Stimulated activated CD8-positive, alpha-beta memory T cell treated with anti-CD3 and anti-CD28 coated beads, Interleukin-15, amount 100 ng/mL, for 24 hours (primary cell): ENCODE data around the gene PKN3.
"Not testable (repeated sequence)": the region's sequence is repeated elsewhere in the genome, so short reads cannot be mapped to it uniquely, and the experiment has no call there.

Experiments
- DNase-seq: peaks from one replicate; pipeline ENCODE4 v3.0.0-alpha.2; 2020; ENCODE audit warnings: low read depth

The PKN3 gene

DNA sequence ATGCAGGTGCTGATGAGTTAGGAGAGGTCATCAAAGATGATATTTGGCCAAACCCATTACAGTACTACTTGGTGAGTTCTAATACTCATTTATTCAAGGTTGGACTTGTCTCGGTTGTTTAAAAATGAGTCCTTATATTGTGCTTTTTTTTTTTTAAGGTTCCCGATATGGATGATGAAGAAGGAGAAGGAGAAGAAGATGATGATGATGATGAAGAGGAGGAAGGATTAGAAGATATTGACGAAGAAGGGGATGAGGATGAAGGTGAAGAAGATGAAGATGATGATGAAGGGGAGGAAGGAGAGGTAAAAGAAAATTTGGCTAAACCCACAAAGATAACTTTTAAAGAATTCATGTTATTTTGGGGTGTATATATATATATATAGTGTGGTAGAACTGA lies 8.6 kb upstream of the PKN3 start:
- not testable (repeated sequence) for DNase-seq

DNA sequence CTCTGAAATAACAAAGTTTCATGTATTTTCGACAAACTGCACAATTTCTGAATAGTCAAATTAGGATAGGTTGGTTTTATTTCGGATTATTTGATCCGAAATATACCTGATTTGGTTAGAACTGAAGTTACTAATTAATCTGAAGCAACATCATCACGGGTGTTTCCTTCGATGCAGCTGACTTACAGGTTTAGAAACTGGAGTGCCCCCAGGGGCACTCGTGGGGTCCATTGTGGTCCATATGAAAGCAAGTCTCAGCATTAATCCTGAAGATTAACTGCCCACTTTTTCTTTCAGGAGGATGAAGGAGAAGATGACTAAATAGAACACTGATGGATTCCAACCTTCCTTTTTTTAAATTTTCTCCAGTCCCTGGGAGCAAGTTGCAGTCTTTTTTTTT lies 8.0 kb upstream of the PKN3 start:
- DNase-seq: no peak

DNA sequence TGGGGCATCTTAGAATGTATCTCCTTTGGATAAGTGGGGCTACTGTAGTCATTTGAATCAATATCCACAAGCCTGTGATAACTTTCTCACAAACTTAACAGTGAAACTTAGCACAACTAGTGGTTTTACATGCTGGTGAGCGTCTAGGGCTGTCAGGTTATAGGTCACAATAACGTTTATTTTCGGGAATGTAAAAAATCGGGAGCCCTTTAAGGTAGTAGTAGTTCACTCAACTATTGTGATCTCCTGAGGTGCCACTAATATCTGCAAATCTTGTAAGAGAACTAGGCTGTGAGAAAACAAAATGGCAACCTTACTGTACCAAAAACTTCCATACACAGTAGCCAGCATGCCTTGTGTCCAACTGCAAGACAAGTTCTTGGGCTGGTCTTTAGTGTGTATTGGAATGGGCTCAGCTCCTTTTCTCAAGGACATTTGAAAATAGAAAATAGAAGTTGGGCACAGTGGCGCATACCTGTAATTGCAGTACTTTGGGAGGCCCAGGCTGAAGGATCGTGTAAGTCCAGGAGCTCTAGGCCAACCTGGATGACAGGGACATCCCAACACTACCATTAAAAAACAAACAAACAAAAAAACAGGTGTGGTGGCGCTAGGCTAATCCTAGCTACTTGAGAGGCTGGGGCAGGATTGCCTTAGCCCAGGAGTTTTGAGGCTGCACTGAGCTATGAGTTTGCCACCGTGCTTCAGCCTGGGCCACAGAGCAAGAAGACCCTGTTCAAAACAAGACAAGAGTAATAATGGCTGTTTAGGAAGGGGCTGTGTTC lies 5.2 kb upstream of the PKN3 start:
- no peak for DNase-seq

DNA sequence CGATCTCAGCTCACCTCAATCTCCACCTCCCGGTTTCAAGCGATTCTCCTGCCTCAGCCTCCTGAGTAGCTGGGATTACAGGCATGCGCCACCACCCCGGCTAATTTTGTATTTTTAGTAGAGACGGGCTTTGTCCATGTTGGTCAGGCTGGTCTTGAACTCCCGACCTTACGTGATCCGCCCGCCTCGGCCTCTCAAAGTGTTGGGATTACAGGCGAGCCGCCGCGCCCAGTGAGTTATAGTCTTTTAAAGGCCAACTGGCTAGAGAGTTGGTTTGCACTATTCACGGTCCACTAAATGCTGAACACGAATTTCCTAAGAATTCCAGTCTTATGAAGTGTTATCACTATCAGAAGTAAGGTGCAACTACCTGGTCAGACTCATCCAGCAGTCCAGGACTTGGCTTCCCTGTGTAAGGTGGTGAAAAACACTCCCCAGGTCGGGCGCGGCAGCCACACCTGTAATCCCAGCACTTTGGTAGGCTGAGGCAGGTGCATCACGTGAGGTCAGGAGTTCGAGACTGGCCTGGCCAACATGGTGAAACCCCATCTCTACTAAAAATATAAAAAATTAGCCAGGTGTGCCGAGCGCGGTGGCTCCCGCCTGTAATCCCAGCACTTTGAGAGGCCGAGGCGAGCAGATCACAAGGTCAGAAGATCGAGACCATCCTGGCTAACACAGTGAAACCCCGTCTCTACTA lies 3.1 kb upstream of the PKN3 start:
- DNase-seq: not testable (repeated sequence)

DNA sequence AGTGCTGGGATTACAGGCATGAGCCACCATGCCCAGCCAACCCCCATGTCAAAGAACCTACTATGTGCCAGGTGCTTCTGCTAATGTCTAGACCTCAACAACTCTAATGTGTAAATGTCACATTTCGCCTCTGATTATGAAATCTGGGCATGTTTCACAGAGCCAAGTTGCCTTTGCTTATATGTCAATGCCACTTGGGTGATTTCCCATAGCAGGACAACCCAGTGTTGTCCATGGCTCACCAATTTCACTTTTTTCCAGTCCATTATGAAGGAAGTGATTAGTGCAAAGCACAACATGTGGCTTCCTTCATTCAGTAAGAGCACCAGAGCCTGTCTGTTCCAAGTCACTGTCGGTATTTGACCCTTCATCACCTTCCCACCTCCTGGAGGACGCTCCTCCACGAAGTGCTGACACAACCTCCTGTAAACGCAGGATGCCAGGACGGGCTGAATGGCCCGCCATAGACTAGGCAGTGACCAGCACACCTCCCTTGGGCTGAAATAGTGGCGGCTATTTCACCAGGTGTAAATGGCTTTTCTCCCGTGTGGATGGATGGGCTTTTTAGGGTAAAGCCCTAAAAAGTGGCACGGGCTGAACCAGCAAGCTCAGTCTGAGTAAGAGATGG lies 962 bp upstream of the PKN3 start:
- no peak for DNase-seq

DNA sequence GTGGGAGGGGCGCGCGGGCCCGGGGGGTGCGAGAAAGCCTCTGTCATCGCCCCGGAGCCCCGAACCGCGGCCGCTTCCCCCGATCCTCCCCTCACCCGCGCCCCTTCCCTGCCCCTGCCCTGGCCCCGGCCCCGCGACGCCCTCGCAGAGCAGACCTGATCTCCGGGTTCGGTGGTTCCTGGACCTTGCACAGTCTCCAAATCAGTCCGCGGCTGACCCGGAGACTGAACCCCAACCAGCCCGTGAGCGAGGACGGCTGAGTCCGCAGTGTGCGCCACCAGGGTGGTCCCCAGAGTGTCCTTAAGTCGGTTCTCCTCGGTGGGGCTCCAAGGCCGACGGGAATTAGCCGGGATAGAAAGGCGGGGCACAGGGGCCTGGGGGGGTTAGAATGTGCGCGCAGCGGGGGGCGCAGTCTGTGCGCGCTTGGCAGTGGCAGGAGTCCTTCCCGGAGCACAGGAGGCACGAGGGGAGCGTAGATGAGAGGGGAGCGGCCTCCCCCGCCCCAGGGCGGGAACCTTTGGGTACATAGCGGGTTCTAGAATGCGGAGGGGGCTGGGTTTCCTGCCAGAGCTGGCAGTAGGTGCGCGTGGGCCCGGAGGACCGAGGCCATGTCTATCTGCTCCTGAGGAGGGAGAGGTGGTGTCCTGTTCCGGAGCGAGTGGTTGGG lies 779 bp downstream of the PKN3 start:
- DNase-seq: no peak

DNA sequence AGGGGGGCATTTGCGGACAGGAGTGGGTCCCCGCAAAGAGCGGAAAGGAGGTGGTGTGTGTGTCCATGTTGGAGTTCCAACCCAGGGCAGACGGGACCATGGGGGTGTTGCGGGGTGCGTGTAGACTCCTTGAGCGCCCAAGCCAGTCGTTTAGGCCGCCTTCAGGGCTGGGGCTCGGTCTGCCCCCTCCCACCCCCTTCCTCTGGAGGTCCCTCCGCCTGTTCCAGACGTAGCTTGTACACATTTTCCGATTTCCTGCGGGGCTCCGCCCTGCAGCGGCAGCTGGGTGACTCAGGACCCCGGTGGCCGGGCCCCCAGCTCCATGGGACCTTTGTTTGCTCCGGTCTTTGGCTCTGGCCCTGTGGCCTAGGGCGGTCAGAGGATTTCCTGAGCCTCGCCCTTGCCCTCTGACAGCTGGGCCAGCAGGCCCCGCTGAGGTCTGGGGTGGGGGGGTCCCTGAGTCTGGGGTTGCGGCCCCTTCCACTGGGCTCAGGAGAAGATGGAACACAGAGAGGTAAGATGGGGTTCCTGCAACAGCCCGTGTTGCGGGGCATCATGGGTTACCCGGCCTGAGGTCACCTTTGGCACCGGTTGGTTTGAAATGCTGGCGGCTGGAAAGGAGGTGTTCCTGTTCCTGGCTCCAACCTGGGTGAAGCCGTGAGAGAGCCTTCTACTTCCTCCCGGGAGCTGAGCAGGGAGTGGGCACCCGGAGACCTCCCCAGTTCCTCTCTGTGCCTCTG lies 1.5 kb downstream of the PKN3 start:
- no peak for DNase-seq

DNA sequence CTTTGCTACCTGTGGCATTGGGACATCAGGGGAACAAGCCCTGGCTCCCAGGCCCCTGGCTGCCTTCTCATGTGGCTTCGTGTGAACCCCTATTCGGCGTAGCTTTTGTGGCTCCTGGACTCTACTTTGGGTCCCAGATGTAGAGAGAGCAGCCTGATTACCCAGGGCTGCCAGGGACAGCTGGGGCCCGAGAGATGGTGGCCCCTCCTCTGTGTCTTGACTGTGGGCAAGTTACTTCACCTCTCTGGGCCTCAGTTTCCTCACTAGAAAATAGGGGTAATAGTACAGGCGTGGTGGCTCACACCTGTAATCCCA lies 2.0 kb downstream of the PKN3 start:
- DNase-seq: no peak

DNA sequence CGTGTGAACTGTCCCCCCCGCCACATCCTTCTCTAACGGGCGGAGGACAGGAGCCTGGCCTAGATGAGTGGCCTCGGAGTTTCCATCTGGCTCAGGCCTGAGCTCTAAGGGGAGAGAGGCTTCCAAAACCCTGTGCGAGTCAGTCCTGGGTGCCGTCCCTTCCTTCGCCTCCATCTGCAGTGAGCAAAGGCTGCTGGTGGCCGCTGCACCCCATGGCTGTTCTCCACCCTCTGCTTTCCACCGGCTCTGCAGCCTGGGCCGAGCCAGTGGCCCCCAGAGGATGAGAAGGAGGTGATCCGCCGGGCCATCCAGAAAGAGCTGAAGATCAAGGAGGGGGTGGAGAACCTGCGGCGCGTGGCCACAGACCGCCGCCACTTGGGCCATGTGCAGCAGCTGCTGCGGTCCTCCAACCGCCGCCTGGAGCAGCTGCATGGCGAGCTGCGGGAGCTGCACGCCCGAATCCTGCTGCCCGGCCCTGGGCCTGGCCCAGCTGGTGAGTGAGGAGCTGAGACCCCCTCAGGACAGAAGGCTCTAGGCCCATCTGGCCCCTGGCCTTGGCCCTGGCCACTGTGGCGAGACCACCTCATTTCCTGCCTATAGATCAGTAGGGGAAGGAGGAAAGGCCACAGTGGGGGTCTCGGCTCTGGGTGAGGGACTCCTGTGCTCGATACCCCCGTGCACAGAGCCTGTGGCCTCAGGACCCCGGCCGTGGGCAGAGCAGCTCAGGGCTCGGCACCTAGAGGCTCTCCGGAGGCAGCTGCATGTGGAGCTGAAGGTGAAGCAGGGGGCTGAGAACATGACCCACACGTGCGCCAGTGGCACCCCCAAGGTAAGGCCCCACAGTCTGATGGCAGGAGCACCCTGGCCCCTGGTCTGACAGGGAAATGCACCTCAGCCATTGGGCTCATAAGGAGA lies 3.0 kb downstream of the PKN3 start:
- DNase-seq: no peak

DNA sequence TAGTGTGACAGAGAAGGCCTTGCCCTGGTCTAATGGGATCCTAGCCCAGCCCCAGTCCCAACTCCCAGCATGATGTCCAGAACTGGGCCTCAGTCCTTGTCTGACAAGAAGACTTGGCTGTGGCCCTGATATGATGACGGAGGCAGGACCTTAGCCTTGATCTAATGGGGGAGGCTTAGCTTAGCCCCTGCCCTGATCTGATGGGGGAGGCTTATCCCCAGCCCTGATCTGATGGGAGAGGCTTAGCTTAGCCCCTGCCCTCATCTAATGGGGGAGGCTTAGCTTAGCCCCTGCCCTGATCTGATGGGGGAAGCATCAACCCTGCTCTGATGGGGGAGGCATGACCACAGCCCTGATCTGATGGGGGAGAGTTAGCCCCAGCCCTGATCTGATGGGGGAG lies 3.7 kb downstream of the PKN3 start:
- no peak for DNase-seq

DNA sequence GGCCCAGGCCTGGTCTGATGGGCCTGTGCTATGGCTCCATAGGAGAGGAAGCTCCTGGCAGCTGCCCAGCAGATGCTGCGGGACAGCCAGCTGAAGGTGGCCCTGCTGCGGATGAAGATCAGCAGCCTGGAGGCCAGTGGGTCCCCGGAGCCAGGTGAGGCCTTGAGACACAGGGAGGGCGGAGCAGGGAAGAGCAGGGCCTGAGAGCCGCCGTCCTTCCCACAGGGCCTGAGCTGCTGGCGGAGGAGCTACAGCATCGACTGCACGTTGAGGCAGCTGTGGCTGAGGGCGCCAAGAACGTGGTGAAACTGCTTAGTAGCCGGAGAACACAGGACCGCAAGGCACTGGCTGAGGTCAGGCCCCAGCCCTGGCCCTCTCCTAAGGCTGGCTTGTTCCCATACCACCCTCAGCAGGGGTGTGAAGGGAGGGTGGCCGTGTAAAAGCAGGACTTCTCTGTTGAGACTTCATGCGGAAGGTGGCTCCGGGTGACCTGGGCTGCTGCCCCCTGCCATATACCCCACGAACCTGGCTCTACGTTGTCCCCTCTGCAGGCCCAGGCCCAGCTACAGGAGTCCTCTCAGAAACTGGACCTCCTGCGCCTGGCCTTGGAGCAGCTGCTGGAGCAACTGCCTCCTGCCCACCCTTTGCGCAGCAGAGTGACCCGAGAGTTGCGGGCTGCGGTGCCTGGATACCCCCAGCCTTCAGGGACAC lies 4.5 kb downstream of the PKN3 start:
- DNase-seq: no peak

DNA sequence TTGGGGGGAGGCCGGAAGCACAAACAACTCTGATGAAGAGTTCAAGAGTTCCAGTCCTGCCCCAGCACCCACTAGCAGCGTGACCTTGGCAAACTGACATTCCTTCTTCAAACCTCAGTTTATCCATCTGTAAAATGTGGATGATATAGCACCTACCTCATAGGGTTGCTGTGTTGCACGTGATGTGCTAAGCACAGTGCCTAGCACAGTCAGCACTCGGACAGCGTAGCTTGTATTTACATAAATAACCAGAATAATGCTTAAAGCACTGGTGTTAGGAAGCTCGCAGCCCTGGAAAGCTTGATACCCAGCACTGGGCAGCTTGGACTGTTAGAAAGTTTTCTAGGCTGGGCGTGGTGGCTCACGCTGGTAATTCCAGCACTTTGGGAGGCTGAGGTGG lies 5.1 kb downstream of the PKN3 start:
- no peak for DNase-seq

DNA sequence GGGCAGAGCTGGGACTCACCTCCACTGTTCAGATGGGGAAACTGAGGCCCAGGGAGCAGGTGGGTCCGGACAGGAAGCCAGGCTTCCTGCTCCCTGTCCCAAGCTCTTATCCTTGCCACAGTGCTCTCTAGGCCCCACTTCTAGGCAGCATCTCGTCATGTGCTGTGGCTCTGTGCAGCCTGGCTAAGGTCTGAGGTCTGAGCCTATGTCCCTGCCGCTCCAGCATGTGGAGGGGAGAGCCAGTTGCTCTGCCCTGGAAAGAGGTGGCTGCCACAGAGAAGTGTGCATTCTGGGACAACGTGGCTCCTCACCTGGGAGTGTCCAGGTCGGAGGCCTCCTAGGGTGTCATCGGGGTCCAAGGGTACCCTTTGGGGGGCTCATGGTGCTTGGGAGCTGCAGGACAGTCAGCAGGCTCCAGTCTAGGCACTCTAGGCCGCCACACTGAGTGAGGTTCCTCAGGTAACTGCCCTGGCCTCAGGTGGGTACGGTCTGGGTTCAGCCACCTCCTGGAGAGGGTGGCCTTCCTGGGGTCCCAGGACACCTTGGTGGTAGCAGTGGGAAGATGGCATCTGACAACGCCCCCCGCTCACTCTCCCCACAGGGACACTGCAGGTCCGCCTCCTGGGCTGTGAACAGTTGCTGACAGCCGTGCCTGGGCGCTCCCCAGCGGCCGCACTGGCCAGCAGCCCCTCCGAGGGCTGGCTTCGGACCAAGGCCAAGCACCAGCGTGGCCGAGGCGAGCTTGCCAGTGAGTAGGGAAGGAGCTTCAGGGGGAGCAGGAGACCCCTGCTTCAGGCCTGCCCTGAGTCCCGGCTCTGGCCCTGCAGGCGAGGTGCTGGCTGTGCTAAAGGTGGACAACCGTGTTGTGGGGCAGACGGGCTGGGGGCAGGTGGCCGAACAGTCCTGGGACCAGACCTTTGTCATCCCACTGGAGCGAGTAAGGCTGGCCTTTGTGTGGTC lies 10.4 kb downstream of the PKN3 start:
- no peak for DNase-seq

DNA sequence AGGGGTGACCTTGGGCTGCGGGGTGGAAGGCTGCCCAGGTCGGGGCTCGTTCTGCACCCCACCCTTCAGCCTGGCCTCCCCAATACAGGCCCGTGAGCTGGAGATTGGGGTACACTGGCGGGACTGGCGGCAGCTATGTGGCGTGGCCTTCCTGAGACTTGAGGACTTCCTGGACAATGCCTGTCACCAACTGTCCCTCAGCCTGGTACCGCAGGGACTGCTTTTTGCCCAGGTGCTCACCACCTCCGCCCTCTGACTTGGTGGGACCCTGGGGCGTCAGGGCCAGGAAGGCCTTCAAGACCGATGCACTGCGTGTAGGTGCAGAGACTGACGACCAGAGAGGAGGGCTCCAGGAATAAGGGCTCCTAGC lies 11.1 kb downstream of the PKN3 start:
- no peak for DNase-seq

DNA sequence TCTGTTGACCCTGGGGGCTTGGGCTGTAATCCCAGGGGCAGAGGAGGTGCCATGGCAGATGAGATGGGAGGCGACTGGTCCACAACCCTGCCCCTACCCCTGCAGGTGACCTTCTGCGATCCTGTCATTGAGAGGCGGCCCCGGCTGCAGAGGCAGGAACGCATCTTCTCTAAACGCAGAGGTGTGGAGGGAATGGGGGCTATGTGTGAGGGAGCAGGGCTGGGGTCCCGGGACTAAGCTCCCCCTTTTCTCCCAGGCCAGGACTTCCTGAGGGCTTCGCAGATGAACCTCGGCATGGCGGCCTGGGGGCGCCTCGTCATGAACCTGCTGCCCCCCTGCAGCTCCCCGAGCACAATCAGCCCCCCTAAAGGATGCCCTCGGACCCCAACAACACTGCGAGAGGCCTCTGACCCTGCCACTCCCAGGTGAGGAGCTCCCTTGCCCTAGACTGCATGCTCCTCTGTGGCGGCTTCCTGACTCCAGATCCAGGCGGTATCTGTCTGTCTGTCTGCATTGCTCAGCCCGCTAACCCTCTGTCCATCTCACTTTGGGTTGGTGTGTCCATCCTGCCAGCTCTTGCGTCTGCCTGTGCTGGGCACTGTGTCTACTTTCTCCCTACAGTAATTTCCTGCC lies 11.8 kb downstream of the PKN3 start:
- no peak for DNase-seq

DNA sequence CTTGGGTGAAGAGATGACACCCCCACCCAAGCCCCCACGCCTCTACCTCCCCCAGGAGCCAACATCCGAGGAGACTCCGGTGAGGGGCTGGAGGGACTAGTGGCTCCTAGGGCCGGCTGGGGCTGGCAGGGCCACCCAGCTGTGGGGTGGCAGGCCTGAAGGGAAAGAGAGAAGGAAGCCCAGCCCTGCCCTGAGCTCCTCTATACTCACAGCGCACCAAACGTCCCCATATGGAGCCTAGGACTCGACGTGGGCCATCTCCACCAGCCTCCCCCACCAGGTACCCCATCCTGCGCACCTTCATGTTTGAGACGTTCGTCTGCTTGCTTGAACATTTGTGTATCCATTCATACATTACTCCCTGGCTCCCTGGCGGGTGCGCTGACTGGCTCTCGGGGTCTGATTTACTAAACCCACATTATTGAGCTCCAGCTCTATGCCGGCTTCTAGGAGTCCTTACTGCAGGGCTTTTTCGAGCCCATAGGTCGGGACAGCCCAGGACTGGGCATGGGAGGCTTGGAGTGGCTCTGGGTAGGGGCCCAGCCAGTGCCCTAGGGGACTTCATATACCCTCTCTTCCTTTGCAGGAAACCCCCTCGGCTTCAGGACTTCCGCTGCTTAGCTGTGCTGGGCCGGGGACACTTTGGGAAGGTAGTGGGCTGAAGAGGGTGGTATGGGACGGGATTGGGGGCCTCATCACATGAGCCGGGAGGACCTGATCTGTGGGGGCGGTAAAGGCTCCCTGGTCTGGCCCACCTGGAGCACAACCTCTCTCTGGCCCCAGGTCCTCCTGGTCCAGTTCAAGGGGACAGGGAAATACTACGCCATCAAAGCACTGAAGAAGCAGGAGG lies 12.5 kb downstream of the PKN3 start:
- DNase-seq: no peak

DNA sequence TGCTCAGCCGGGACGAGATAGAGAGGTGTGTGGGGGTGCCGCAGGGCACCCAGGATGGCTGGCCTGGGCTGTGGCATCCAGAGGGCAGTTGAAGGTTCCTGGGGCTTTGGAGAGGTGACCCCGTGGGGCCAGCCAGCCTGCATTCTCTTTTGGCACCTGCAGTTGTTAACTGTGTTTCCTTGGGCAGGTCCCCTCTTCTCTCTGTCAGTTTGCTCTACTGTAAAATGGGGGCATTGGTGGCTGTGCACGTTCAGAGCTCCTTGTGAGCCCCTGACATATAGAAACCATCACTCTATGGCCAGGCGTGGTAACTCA lies 13.1 kb downstream of the PKN3 start:
- DNase-seq: no peak

DNA sequence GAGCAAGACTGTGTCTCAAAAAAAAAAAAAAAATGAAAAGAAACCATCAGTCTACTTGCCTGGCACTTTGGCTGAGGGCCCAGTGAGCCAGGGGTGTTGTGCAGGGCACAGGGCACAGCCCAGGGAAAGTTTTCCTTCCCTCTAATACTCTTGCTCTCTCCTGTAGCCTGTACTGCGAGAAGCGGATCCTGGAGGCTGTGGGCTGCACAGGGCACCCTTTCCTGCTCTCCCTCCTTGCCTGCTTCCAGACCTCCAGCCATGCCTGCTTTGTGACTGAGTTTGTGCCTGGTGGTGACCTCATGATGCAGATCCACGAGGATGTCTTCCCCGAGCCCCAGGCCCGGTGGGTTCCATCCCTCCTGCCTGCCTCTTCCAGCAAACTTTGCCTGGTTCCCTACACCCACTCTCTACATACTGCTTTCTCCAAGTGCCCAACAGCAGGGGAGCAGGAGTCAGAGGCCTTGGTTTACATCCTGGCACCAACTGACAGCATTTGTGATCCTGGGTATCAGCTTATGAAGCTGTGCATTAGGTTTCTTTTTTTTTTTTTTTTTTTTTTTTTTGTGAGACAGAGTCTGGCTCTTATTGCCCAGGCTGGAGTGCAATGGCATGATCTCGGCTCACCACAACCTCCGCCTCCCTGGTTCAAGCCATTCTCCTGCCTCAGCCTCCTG lies 14.4 kb downstream of the PKN3 start:
- DNase-seq: no peak
